Measurements from ENCODE around the gene RFC1.
A peak's percentile ranks its signal among the peaks of the same experiment; 100 is the strongest.
"Not testable (repeated sequence)": the region's sequence is repeated elsewhere in the genome, so short reads cannot be mapped to it uniquely, and the experiment has no call there.

RFC1 gene

GRCh38 chr4:39353478-39354253 is 12.5 kb downstream of the RFC1 start:
- peak; percentile 67 for DNase-seq

GRCh38 chr4:39353149-39353477 is 13.0 kb downstream of the RFC1 start:
- DNase-seq = not testable (repeated sequence)

GRCh38 chr4:39349326-39349725 is 16.8 kb downstream of the RFC1 start:
- no peak for DNase-seq

GRCh38 chr4:39348371-39349315 is 17.5 kb downstream of the RFC1 start:
- DNase-seq = peak; percentile 79

GRCh38 chr4:39346856-39347519 is 19.2 kb downstream of the RFC1 start:
- DNase-seq = no peak

GRCh38 chr4:39342731-39343130 is 23.4 kb downstream of the RFC1 start:
- DNase-seq = no peak

GRCh38 chr4:39341075-39341725 is 25.0 kb downstream of the RFC1 start:
- DNase-seq = no peak

GRCh38 chr4:39339968-39340367 is 26.2 kb downstream of the RFC1 start:
- DNase-seq = no peak

GRCh38 chr4:39337841-39338240 is 28.3 kb downstream of the RFC1 start:
- DNase-seq = no peak

GRCh38 chr4:39335566-39335965 is 30.6 kb downstream of the RFC1 start:
- no peak for DNase-seq

- no peak for DNase-seq
Observed at GRCh38 chr4:39331191-39331590, 35.0 kb downstream of the RFC1 start.

GRCh38 chr4:39330353-39330752 is 35.8 kb downstream of the RFC1 start:
- no peak for DNase-seq

- no peak for DNase-seq
Observed at GRCh38 chr4:39326468-39326977, 39.6 kb downstream of the RFC1 start.

- DNase-seq = no peak
Observed at GRCh38 chr4:39324897-39325613, 41.1 kb downstream of the RFC1 start.

GRCh38 chr4:39324446-39324845 is 41.7 kb downstream of the RFC1 start:
- DNase-seq = no peak

GRCh38 chr4:39323821-39324220 is 42.3 kb downstream of the RFC1 start:
- DNase-seq = no peak

- DNase-seq = peak; percentile 17
Observed at GRCh38 chr4:39320381-39321115, 45.6 kb downstream of the RFC1 start.

- peak; percentile 83 for DNase-seq
Observed at GRCh38 chr4:39319676-39320075, 46.5 kb downstream of the RFC1 start.

GRCh38 chr4:39312816-39313215 is 53.3 kb downstream of the RFC1 start:
- DNase-seq = no peak

- DNase-seq = no peak
Observed at GRCh38 chr4:39308611-39309010, 57.6 kb downstream of the RFC1 start.
